Measurements from ENCODE around the gene CWH43.

GRCh38 chr4:48970471-48970921 lies 15.6 kb upstream of the CWH43 start:
- no peak for TF ChIP-seq REST (IDR thresholded peaks at IDR 0.05; ENCODE audit: insufficient read depth in 1 of 2, low read depth in 2 of 2, low read length in 2 of 2)
- no peak for TF ChIP-seq TAF1 (IDR thresholded peaks at IDR 0.05; ENCODE audit: borderline replicate concordance, insufficient read depth, low read length)
- no peak for TF ChIP-seq POLR2AphosphoS5 (IDR thresholded peaks at IDR 0.05; ENCODE audit: low read depth, low read length)
- TF ChIP-seq SIN3A (IDR thresholded peaks at IDR 0.05; ENCODE audit: borderline replicate concordance, insufficient read depth, low read length), result no peak
- TF ChIP-seq FOXP2 (optimal IDR thresholded peaks at IDR 0.05; ENCODE audit: borderline replicate concordance, extremely low read depth, extremely low read length, insufficient read depth), result no peak
